ENCODE data around the gene ITPK1.

The ITPK1 gene

DNA sequence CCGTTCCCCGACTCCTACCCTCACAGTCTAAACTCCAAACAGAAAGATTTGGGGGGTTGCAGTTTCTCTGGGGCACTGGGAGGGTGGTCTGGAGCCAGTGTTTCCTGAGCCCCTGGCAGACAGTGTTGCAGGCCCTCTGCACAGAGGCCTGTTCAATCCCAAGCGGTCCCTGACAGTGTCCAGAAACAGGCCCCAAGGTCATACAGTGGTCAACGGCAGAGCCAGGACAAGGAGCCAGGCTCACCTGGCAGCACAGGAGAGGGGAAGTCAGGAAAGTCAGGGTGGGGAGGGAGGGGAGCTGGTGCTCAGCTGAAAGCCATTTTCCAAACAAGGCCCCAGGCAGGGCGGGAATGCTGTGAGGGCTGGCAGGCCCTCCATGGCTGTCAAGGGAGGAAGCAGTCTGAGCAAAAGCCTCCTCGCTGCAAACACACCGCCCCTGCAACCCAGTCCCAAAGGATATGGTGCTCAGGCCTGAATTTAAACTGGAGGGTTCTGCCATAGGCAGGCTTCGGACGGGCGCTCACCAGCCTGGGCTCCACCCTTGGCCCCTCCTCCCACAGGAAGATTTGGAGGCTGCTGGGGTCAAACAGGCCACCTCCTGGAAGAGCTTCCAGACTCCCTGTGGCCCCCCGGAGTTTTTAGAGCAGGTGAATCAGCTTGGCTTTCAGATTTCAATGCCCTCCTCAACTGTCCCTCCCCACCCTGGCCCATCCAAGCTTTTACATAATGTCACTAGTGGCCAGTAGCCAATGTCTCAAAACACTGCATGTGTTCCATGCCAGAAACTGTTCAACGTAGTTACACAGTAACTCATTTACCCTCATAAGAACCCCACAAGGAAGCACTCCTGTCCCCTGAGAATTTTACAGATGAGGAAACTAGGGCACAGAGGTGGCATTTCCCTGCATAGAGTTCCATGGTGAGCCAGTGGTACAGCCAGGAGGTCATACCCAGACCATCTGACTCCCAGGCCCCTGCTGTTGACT lies 151.3 kb downstream of the ITPK1 start:
- no peak for TF ChIP-seq TAF1 (IDR thresholded peaks at IDR 0.05; ENCODE audit: borderline replicate concordance, insufficient read depth, low read length)
- no peak for TF ChIP-seq POLR2AphosphoS5 (IDR thresholded peaks at IDR 0.05; ENCODE audit: low read depth, low read length)
- TF ChIP-seq FOXP2 (optimal IDR thresholded peaks at IDR 0.05; ENCODE audit: borderline replicate concordance, extremely low read depth, extremely low read length, insufficient read depth) = no peak
- no peak for TF ChIP-seq SIN3A (IDR thresholded peaks at IDR 0.05; ENCODE audit: borderline replicate concordance, insufficient read depth, low read length)
- TF ChIP-seq, protein P1, sequence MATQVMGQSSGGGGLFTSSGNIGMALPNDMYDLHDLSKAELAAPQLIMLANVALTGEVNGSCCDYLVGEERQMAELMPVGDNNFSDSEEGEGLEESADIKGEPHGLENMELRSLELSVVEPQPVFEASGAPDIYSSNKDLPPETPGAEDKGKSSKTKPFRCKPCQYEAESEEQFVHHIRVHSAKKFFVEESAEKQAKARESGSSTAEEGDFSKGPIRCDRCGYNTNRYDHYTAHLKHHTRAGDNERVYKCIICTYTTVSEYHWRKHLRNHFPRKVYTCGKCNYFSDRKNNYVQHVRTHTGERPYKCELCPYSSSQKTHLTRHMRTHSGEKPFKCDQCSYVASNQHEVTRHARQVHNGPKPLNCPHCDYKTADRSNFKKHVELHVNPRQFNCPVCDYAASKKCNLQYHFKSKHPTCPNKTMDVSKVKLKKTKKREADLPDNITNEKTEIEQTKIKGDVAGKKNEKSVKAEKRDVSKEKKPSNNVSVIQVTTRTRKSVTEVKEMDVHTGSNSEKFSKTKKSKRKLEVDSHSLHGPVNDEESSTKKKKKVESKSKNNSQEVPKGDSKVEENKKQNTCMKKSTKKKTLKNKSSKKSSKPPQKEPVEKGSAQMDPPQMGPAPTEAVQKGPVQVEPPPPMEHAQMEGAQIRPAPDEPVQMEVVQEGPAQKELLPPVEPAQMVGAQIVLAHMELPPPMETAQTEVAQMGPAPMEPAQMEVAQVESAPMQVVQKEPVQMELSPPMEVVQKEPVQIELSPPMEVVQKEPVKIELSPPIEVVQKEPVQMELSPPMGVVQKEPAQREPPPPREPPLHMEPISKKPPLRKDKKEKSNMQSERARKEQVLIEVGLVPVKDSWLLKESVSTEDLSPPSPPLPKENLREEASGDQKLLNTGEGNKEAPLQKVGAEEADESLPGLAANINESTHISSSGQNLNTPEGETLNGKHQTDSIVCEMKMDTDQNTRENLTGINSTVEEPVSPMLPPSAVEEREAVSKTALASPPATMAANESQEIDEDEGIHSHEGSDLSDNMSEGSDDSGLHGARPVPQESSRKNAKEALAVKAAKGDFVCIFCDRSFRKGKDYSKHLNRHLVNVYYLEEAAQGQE (IDR thresholded peaks at IDR 0.05; ENCODE audit: insufficient read depth in 1 of 2, low read depth in 2 of 2, low read length in 2 of 2) = no peak

DNA sequence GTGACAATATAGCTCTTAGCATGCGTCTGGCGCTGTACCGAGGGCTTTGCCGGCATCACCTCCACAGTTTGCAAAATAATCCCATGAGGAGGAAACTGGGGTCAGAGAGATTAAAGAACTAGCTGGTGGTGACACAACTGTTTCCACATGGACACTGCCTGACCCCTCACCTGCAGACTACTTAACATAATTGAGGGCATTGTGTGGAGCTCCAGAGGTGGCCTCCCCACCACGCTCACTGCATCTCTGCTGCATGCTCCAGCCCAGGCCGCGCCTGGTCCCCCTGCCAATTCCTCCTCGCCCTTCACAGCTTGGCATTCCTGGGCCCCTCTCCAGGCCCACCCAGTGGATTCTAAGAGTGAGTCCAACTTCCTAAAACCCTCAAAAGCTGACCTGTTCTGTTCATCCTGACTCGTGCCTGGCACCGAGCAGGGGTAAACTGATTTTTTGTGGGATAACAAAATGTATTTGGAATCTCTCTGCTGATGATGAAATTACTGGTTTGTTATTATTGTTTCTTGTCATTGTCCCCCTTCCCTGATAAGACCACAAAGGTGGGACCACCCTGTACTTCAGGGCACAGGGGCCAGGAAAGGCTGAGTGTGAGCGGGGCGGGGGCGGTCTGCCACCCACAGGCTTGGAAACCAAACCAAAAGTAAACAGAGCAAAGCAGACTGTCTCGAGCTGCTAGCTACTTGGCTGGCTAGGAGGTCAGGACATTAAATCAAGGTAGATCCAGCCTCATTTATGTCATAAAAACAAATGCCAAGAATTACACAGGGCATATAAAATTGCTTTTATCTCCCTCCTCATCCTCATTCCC lies 152.2 kb downstream of the ITPK1 start:
- no peak for TF ChIP-seq TAF1 (IDR thresholded peaks at IDR 0.05; ENCODE audit: borderline replicate concordance, insufficient read depth, low read length)

DNA sequence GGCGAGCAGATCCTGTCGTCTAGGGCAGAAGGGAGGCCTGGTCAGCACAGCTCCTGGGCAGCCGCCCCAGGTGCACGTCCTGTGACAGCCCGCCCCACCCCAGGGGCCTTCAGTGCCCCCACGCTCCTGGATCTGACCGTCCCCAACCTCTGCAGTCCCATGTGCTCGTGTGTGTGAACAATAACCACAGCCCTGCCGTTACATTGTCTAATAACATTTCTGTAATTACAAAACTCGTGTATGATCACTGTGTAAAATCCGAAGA lies 153.0 kb downstream of the ITPK1 start:
- TF ChIP-seq FOXP2 (optimal IDR thresholded peaks at IDR 0.05; ENCODE audit: borderline replicate concordance, extremely low read depth, extremely low read length, insufficient read depth) (no peak), POLR2AphosphoS5 (IDR thresholded peaks at IDR 0.05; ENCODE audit: low read depth, low read length) (no peak), SIN3A (IDR thresholded peaks at IDR 0.05; ENCODE audit: borderline replicate concordance, insufficient read depth, low read length) (no peak), TAF1 (IDR thresholded peaks at IDR 0.05; ENCODE audit: borderline replicate concordance, insufficient read depth, low read length) (no peak)
- TF ChIP-seq, protein P1 (IDR thresholded peaks at IDR 0.05; ENCODE audit: insufficient read depth in 1 of 2, low read depth in 2 of 2, low read length in 2 of 2) = no peak

DNA sequence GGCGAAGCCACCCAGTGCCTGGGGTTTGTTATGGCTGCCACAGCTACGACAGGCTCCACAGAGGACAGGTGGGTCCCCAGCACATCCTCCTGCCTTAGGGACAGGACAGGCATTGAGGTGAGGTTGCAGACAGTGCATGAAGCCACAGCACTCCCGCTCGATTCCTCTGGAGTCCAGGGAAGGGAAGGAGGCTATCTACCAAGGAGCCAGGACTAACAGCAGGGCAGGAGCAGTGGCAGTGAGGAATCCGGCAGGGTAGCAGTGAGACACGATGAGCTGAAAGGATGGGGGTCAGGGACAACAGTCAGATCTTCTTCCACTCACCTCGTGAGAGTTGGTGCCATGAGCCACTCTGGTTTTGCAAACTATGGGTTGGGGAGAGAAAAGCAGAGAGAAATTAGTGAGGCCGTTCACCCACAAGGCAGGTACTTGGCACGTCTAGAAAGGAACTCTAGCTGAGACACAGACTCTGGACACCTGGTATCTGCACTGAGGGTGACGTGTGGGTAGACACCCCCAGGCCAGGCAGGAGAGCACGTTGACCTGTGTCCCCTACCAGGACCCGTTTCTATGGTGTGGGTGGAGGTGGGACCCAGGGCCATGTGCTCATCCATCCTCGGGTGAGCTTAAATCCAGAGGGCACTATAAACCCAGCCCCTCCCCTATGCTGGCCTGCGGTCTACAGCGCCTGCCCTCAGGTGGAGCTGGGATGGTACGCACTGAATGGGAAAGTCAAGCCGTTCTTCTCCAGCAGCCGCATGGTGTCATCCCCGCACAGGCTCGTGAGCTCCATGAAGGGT lies 153.5 kb downstream of the ITPK1 start:
- TF ChIP-seq, protein P1 (IDR thresholded peaks at IDR 0.05; ENCODE audit: insufficient read depth in 1 of 2, low read depth in 2 of 2, low read length in 2 of 2) = no peak
- TF ChIP-seq SIN3A (IDR thresholded peaks at IDR 0.05; ENCODE audit: borderline replicate concordance, insufficient read depth, low read length) = no peak

DNA sequence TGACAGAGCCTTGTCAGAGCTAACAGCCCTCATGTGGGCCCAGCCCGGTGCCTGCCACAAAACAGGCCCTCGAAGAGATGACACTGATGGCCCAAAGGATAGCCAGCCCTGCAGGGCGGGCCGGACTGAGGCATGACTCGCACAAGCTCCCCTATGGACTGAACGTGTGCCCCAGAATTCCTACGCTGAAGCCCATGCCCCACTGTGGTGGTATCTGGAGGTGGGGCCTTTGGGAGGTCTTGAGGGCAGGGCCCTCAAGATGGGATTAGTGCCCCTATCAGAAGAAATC lies 154.2 kb downstream of the ITPK1 start:
- TF ChIP-seq POLR2AphosphoS5 (IDR thresholded peaks at IDR 0.05; ENCODE audit: low read depth, low read length) = no peak
- TF ChIP-seq, protein P1 (IDR thresholded peaks at IDR 0.05; ENCODE audit: insufficient read depth in 1 of 2, low read depth in 2 of 2, low read length in 2 of 2) = no peak
- no peak for TF ChIP-seq FOXP2 (optimal IDR thresholded peaks at IDR 0.05; ENCODE audit: borderline replicate concordance, extremely low read depth, extremely low read length, insufficient read depth)
- no peak for TF ChIP-seq SIN3A (IDR thresholded peaks at IDR 0.05; ENCODE audit: borderline replicate concordance, insufficient read depth, low read length)
- TF ChIP-seq TAF1 (IDR thresholded peaks at IDR 0.05; ENCODE audit: borderline replicate concordance, insufficient read depth, low read length) = no peak

Measured in PFSK-1 (cell line).